HG02642 (cell line): ENCODE data around the gene BAG2.

Source experiments
- ATAC-seq: cut with Tn5 transposase; IDR thresholded peaks from one replicate; pipeline ENCODE4 v1.9.1; 2021; ENCODE audit warnings: mild to moderate bottlenecking; ENCODE audit not compliant: unreplicated experiment, poor library complexity

BAG2 gene

GRCh38 chr6:57173056-57173885 is 1.1 kb downstream of the BAG2 start:
- ATAC-seq: no peak

- no peak for ATAC-seq
These were observed 1.9 kb downstream of the BAG2 start for GRCh38 chr6:57173886-57174510.

GRCh38 chr6:57174511-57174907 is 2.4 kb downstream of the BAG2 start:
- no peak for ATAC-seq

- ATAC-seq: no peak
These were observed 5.6 kb downstream of the BAG2 start for GRCh38 chr6:57177545-57178265.

- ATAC-seq: no peak
These were observed 8.5 kb downstream of the BAG2 start for GRCh38 chr6:57180596-57180995.

- ATAC-seq: no peak
These were observed 9.9 kb downstream of the BAG2 start for GRCh38 chr6:57182017-57182432.

- no peak for ATAC-seq
These were observed 11.2 kb downstream of the BAG2 start for GRCh38 chr6:57183336-57183735.

- no peak for ATAC-seq
These were observed 18.0 kb downstream of the BAG2 start for GRCh38 chr6:57190140-57190539.

GRCh38 chr6:57193177-57193576 is 21.1 kb downstream of the BAG2 start:
- ATAC-seq: no peak

- ATAC-seq: no peak
These were observed 23.3 kb downstream of the BAG2 start for GRCh38 chr6:57195457-57195856.

- ATAC-seq: no peak
These were observed 27.0 kb downstream of the BAG2 start for GRCh38 chr6:57198926-57199636.

GRCh38 chr6:57201718-57202117 is 29.6 kb downstream of the BAG2 start:
- ATAC-seq: no peak

GRCh38 chr6:57205550-57206328 is 33.6 kb downstream of the BAG2 start:
- no peak for ATAC-seq

- ATAC-seq: no peak
These were observed 35.0 kb downstream of the BAG2 start for GRCh38 chr6:57207141-57207540.

- no peak for ATAC-seq
These were observed 35.7 kb downstream of the BAG2 start for GRCh38 chr6:57207872-57208271.

- no peak for ATAC-seq
These were observed 36.9 kb downstream of the BAG2 start for GRCh38 chr6:57209030-57209429.

- no peak for ATAC-seq
These were observed 37.9 kb downstream of the BAG2 start for GRCh38 chr6:57210060-57210459.

GRCh38 chr6:57215260-57215659 is 43.1 kb downstream of the BAG2 start:
- no peak for ATAC-seq

GRCh38 chr6:57216235-57217101 is 44.3 kb downstream of the BAG2 start:
- ATAC-seq: no peak
